Stimulated activated naive CD8-positive, alpha-beta T cell treated with anti-CD3 and anti-CD28 coated beads, Interleukin-15, Interleukin-2, amounts not matched to agents 100 U/mL and 50 U/mL, for 24 hours (primary cell): Measurements from ENCODE around the gene PRR14.
A peak's percentile ranks its signal among the peaks of the same experiment; 100 is the strongest.

Experiments
- ATAC-seq: fragments of 150-1000 bp; cut with Tn5 transposase; one replicate; pipeline ENCODE4 v1.10.0; 2021
- DNase-seq: peaks from one replicate; pipeline ENCODE4 v3.0.0; 2021

Gene PRR14

DNA sequence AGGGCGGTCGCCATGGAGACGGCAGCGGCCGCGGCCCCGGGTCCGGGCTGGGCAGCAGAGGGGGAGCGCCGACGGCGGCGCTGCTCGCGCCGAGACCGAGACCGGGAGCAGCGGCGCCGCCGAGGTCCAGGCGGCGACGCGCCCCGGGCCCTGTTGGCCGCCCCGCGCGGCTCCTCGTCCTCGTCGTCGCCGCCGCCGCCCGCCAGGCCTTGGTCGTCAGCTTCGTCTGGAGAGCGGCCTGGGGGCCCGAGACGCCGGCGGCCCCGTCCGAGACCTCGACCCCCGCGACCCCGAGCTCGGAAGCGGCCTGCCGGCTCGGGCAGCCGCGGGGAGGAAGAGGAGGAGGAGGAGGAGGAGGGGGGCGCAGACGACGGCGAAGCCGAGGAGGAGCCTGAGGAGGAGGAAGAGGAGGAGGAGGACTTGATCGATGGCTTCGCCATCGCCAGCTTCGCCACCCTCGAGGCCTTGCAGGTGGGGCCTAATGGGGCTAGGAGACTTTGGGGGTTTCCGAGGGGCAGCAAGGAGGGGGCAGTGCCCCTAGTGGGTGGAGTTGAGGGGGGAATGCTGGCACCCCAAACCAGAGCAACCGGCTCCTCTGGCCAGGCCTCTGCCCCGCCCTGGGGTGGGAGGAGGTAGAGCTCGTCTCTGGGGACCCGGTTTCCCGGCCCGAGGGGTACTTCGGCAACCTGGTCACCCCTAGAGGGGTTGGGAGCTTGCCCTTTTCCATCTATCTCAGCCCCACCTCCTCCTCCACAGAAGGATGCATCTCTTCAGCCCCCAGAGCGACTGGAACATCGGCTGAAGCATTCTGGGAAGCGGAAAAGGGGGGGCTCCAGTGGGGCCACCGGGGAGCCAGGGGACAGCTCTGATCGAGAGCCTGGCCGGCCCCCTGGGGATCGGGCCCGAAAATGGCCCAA is 9.0 kb downstream of the PRR14 start:
- ATAC-seq, result no peak
- DNase-seq, result peak; percentile 66

DNA sequence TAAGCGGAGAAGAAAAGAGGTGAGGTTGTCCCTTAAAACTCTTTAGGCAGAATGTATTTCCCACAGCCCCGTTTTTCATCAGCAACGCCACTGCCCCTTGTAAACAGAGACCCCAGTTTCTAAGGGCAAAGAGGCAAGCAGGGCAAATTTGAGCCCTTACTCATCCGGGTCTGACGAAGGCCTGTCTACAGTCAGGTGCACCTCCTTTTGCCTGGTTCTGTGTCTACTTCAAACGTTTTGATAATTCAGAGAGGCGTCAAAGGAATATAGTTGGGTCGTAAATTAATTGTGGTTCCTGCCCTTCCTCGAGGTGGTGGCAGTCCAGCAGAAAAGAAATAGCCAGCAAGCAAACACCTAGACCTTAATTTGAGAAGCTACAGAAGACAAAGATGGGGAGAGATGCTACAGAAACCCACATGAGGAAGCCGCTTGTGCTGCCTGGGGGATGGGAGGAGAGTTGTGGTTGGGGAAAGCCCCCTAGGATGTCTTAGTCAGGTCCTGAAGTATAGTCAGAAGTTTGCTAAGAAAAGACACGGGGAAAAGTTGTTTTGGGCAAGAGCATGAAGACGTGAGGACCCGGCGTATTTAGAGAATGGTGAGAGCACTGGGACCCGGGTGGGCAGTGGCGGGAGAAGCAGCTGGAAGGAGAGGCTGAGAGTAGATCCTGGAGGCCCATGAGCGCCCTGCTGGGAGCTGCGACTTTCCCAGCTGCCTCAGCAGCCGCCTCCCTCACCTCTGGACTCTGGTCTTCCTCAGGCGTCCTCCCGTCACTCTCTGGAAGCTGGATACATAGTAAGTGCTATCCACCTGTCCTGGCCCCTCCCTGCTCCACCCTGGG is 9.9 kb downstream of the PRR14 start:
- peak; percentile 8 for ATAC-seq
- DNase-seq, result peak; percentile 80

DNA sequence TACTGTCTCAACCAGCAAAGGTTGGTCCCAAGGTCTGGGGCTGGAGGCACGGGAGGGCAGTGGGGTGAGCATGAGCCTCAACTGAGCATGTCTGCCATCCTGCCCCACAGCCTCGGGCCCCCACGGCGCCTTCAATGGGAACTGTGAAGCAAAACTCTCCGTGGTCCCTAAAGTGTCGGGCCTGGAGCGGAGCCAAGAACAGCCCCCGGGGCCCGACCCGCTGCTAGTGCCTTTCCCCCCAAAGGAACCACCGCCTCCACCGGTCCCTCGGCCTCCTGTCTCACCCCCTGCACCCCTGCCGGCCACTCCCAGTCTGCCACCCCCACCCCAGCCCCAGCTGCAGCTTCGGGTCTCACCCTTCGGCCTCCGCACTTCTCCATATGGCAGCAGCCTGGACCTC is 11.7 kb downstream of the PRR14 start:
- ATAC-seq, result no peak
- no peak for DNase-seq

DNA sequence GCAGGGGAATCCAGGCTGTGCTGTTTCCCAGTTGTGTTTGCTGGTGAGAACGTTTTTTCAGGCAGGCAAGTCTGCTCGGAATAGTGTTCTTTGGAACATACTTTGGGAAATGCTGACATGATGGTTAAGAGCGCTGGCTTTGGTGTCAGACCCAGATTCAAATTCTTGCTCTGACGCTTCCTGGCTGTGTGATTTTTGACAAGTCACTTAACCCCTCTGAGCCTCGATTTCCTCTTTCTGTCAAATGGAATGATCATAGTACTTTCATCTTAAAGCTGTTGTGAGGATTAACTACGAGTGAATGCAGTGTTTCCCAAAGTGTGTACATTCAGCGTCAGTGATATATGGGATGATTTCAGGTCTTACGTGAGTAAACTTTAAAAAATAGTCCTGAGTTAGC is 12.3 kb downstream of the PRR14 start:
- DNase-seq (no peak), ATAC-seq (no peak)

DNA sequence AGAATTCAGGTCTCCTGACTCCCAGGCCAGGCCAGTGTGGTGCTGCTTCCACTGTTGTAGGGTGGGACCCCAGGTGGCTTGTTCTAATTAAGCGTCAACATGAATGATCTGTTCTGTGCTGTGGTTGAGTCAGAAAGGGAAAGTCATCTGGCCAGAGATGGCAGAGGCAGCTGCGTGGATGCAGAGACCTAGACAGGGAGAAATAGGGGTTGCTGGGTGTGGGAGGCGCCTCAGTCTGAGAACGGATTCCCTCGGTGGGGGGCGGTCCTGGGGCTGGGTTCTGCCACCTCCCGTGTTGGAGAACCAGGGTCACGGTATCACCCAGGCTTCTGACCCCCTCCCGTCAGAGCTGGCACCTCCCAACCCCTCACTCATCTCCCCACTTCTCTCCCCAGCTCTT is 13.1 kb downstream of the PRR14 start:
- DNase-seq (no peak), ATAC-seq (no peak)

DNA sequence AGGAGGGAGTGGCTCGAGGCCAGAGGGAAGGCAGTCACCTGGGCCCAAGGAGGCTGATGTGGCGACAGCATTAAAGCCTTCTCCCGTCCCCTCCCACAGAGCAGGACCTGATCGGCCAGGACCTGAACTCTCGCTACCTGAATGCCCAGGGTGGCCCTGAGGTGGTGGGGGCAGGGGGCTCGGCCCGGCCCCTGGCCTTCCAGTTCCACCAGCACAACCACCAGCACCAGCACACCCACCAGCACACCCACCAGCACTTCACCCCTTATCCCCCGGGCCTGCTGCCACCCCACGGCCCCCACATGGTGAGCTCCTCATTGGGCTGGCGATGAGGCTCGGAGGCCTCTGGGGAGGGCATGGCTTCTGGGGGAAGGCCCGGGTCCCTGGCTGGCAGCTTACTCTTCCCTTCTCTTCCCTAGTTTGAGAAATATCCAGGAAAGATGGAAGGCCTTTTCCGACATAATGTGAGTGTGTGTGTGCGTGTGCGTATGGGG is 13.9 kb downstream of the PRR14 start:
- DNase-seq, result no peak
- ATAC-seq, result no peak

DNA sequence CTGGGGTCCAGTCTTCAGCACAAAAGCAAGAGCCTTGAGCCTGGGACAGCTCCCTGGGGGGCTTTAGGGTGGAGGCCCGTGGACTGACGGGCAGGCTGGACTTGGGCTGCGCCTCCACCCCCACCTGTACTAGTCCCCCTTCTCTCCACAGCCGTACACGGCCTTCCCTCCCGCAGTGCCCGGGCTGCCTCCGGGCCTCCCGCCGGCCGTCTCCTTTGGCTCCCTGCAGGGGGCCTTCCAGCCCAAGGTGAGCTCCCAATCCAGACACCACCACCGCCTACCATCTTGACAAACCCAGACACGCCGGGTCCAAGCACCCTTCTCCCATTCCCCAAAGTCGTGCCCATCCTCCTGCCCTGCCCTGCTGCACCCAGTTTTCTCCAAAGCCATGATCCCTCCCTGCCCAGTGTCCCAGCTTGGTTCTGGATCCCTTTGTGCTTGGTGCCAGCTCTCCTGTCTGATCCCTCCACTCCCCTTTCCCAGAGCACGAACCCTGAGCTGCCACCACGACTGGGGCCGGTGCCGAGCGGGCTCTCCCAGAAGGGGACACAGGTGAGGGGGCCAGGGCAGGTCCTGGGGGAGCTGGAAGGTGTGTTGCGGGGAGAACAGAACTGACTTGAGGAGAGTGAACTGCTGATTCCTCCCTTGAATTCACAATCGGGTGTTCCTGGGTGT is 14.5 kb downstream of the PRR14 start:
- no peak for ATAC-seq

DNA sequence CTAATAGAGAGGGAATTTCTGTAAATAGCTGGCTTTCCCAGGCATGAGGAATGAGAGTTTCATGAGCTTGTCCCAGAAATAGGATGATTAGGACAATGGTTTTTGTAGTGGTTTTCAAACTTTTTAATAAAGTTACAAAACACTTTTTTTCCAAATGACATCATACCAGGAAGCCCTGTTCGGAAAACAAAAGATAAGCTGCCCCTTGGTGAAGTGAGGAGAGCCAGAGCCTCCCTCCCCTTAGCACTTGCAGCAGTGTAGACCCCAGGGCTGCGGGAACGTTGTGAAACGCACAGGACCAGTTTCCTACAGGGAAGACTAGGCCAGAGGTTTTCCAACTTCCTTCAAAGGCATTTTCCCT is 15.1 kb downstream of the PRR14 start:
- no peak for DNase-seq
- no peak for ATAC-seq

More for the DNA sequence above, 14.5 kb downstream of the PRR14 start:
- no peak for DNase-seq

DNA sequence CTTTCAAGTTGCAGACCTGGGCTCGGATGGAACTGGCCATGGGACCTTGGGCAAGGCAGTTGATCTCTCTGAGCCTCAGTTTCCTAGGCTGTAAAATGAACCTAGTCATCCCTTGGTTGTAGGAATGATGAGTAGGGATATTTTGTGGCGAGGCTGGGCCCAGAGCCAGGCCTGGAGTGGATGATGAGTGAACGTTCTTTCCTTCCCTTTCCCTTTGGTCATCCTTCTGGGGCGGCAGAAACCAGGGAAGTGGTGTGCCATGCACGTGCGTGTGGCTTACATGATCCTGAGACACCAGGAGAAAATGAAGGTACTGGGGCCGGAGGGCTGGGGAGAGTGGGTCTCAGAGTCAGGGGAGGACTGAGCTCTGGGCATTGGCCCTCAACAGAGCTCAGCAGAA is 15.9 kb downstream of the PRR14 start:
- ATAC-seq (no peak), DNase-seq (no peak)

DNA sequence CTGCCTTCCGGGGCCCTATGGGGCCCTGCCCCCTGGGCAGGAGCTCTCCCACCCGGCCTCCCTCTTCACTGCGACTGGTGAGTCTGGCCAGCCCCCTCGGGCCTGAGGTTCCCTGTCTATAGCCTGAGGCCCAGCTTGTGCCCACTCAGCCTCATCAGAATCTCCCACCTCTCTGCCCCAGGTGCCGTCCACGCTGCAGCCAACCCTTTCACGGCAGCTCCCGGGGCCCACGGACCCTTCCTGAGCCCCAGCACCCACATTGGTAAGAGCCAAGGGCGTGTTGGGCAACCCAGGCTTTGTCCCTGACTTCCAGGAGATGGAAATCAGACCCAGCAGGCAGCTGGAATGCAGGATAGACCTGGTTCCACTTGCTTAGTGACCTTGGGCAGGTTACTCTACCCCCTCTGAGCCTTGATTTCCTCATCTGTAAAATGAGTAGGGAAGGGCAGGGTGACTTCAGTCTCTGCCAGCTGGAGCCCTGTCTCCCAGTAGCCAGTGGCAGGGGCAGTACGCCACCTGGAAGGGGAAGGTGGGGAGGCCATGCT is 16.7 kb downstream of the PRR14 start:
- DNase-seq, result no peak
- ATAC-seq, result no peak

DNA sequence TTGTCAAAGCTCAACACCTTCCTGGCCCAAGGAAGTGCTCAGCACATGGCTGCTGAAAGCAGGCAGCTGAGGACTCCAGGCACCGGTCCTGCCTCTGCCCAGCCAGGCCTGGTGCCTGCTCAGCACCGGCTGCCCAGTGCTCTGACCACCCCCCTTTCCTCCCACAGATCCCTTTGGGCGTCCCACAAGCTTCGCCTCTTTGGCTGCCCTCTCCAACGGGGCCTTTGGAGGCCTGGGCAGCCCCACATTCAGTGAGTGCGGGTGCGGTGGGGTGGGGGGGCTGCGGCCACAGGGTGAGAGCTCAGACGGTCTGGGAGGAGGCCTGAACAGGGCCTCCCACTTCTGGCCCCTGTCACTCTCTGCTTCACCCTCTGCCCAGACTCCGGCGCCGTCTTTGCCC is 17.6 kb downstream of the PRR14 start:
- ATAC-seq (no peak), DNase-seq (no peak)

DNA sequence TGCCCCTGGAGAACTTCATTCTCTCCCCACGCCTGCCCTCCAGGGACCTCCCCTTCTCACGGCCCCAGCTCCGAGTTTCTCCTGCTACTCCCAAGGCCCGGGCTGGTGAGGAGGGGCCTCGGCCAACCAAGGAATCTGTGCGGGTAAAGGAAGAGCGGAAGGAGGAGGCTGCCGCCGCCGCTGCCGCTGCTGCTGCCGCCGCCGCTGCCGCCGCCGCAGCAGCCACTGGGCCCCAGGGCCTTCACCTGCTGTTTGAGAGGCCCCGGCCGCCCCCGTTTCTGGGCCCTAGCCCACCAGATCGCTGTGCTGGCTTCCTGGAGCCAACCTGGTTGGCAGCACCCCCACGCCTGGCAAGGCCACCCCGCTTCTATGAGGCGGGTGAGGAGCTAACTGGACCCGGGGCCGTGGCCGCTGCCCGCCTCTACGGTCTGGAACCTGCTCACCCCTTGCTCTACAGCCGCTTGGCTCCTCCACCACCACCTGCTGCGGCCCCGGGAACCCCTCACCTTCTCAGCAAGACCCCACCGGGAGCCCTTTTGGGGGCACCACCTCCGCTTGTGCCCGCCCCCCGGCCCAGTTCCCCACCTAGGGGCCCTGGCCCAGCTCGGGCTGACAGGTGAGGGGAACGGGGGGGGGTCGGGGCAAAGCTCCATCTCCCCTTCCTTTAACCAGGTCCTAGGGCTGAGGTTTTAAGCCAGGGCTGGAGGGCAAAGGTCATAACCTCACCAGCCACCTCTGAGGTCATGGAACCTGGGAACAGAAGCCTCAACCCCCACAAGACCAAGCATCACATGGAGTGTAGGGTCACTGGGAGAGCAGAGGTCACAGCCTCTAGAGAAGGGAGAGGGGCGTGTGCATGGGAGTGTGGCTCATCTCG is 18.5 kb downstream of the PRR14 start:
- no peak for ATAC-seq

DNA sequence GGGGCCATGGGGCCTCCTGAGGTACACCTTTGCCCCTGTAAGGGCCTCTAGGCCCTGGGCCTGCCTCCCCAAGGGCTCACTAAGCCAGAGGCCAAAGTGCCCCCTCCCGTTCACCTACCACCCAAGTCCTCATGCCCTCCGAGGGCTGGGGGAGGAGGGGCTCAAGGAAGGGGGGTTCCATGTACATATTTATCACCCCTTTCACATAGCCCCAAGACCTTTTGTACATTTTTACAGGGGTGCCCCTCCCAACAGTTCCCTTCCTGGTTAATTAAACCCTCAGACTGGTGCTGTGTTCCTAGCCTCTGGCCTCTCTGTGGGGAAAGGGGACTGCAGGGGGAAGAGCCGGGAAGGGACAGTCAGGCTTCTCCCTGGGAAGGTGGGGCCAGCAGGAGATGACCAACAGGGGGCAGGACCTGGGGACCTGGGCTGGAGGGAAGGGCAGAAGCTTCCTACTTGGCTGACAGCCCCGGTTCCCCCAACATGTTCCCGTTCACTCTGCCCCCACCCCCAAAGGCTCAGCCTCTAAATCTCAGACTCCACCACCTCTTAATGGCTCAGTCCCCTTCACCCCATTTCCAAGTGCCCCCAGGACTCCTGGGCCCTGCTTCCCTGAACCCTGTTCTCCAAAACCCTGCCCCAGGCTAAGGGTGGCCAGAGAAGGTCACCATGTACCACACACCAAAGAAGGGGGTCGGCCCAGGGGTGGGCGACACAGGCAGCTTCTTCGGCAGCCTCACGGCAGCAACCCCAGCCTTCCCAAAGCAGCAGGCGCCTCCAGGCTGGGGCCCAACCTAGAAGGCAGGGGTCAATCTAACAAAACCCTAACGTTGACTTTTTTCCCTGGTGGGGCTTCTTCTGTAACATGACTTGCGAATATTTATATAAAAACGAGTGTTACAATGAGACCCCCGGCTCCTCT is 19.4 kb downstream of the PRR14 start:
- no peak for DNase-seq
- ATAC-seq, result no peak

More for the DNA sequence above, 18.5 kb downstream of the PRR14 start:
- DNase-seq, result no peak

DNA sequence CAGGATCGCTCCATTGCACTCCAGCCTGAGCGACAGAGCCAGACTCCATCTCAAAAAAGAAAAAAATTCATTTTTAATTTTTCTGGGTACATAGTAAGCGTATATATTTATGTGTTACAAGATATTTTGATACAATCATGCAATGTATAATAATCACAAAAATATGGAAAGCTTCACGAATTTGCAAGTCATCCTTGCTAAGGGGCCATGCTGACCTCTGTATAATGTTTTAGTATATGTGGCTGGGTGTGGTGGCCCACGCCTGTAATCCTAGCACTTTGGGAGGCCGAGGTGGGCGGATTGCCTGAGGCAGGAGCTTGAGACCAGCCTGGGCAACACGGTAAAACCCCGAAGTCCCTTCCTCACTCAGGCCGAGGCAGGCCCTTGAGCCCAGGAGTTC is 24.4 kb downstream of the PRR14 start:
- DNase-seq (no peak), ATAC-seq (no peak)

DNA sequence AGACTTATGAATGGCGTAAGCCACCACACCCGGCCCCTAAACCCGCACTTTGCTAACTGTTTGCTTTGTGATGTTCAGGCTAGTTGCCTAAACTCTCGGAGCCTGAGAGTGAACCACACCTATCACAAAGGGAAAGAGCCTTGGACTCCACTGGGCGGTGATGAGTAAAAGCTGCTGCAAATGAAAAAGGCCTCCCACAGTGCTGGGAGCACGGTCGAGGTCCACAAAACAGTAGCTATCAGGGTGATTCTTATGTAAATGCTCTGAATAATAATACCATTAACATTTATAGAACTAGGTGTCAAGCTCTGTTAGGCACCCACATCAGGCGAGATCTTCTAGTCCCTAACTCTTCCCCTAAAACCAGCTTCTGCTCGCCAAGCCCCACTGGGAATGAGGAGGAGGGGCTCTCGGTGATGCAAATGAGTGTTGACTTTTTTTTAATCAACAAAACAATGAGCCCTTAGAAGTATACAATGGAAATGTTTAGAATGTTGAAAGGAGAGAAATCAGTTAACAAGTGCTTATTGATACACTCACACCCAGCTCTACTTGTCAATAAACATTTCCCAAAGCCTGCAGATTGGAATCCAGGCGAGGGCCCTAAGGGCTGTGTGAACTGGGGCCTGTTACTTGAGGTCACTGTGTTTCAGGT is 27.3 kb downstream of the PRR14 start:
- DNase-seq, result no peak
- ATAC-seq, result no peak

DNA sequence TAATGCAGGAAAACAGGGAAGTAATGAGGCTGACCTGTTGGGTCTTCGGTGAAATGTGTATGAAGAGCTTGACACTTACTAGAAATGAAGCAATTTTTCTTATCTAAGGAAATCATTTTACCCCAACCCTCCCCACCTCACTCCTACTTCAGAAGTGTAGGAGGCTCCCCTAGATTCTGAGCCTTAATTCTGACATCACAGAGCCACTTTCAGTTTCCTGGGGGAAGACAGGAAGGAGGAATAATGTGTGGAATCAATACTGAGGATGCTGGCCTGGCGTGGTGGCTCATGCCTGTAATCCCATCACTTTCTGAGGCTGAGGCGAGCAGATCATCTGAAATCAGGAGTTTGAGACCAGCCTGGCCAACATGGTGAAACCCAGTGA is 27.8 kb downstream of the PRR14 start:
- DNase-seq (no peak), ATAC-seq (no peak)

DNA sequence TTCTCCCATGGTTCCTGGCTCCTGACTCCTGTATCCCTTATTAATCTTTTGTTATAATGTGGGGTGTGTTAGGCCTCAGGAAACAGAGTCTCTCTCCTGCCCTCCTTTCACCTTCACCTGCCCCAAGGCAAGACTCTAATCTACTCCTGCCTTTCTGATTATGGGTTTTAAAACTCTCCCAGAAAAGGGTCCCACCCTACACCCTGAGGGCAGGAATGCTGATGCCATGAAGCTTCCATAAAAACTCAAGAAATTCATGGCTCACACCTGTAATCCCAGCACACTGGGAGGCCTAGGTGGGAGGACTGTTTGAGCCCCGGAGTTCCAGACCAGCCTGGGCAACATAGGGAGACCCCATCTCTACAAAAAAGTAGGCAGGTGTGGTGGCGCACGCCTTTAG is 29.6 kb downstream of the PRR14 start:
- DNase-seq (no peak), ATAC-seq (no peak)

DNA sequence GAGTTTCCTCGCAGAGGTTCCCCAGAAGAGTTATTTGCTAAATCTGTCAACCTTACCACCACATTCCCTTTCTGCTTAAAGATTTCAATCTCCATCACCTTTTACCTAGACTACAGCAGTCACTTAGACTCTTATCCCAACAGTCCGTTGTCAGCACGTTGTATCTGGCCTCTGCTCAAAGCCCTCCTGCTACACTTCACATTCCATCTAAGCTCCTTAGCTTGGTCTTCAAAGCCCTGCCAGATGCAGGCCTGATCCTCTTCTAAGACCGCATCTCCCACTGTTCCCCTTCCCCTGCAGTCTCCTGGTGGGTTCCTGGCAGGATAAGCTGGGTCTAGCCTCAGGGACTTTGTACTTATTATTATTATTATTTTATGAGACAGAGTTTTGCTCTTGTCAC is 37.9 kb downstream of the PRR14 start:
- DNase-seq (no peak), ATAC-seq (no peak)

DNA sequence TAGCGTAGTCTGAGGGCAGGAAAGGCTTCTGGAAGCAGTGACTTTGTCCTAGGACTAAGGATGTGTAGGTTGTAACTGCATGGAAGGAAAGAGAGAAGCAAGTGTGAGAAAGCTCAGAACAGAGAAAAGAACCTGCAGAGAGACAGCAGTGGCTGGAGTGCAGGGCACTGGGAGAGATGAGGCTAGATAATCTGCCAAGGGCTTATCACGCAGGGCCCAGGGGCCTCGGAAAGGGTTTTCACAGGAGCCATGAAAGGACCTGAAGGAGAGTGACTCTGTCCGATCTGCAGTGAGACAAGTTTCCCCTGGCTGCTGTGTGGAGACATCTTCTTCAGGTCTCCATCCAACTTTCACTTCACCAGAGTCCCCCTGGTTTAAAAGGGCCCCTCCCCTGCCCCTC is 41.1 kb downstream of the PRR14 start:
- ATAC-seq, result no peak
- DNase-seq, result no peak
